ENCODE data around the gene CLEC7A. TPM values are rescaled to one million over a fixed set of nuclear protein-coding genes. Genes with fewer than 3 reads are reported as not detected.

Gene CLEC7A
- 4.5 TPM for total RNA-seq

- no peak for DNase-seq
Measured at GRCh38 chr12:10130042-10130441, at the start of gene CLEC7A. Gene CLEC7A, minus strand, starts transcription at chr12:10130199. Its CDS starts 117 bp downstream, at chr12:10130082.

GRCh38 chr12:10179776-10180181, 49.8 kb upstream of the CLEC7A start:
- no peak for DNase-seq

GRCh38 chr12:10178821-10179220, 48.8 kb upstream of the CLEC7A start, which contains the start of gene TMEM52B:
Gene TMEM52B, plus strand, starts transcription at chr12:10179032. Its CDS starts 543 bp downstream, at chr12:10179575.
- no peak for DNase-seq

- no peak for DNase-seq
Measured at GRCh38 chr12:10175846-10176636, 46.0 kb upstream of the CLEC7A start.

GRCh38 chr12:10174986-10175614, 45.1 kb upstream of the CLEC7A start:
- DNase-seq: no peak

GRCh38 chr12:10171973-10172728, 42.2 kb upstream of the CLEC7A start, which contains the start of gene OLR1:
Gene OLR1, minus strand, starts transcription at chr12:10172132. Its CDS starts 55 bp downstream, at chr12:10172077.
- DNase-seq: no peak

- no peak for DNase-seq
Measured at GRCh38 chr12:10170216-10170615, 40.2 kb upstream of the CLEC7A start.

- DNase-seq: no peak
Measured at GRCh38 chr12:10169104-10169503, 39.1 kb upstream of the CLEC7A start.

- no peak for DNase-seq
Measured at GRCh38 chr12:10167599-10167998, 37.6 kb upstream of the CLEC7A start.

GRCh38 chr12:10165421-10165820, 35.4 kb upstream of the CLEC7A start:
- DNase-seq: no peak

- no peak for DNase-seq
Measured at GRCh38 chr12:10163084-10163483, 33.1 kb upstream of the CLEC7A start.

GRCh38 chr12:10160617-10161385, 30.8 kb upstream of the CLEC7A start:
- DNase-seq: no peak

GRCh38 chr12:10159280-10159679, 29.3 kb upstream of the CLEC7A start:
- no peak for DNase-seq

- DNase-seq: no peak
Measured at GRCh38 chr12:10158406-10158805, 28.4 kb upstream of the CLEC7A start.

GRCh38 chr12:10155966-10156365, 26.0 kb upstream of the CLEC7A start:
- DNase-seq: no peak

GRCh38 chr12:10154145-10154496, 24.1 kb upstream of the CLEC7A start:
- DNase-seq: no peak

GRCh38 chr12:10153271-10154144, 23.5 kb upstream of the CLEC7A start:
- DNase-seq: peak; percentile 54

- DNase-seq: no peak
Measured at GRCh38 chr12:10151621-10152020, 21.6 kb upstream of the CLEC7A start.

- DNase-seq: no peak
Measured at GRCh38 chr12:10147714-10148403, 17.9 kb upstream of the CLEC7A start.

- DNase-seq: no peak
Measured at GRCh38 chr12:10142976-10143589, 13.1 kb upstream of the CLEC7A start.
